Activated gamma-delta T cell treated with anti-CD3 and anti-CD28 coated beads, Interleukin-2, amount 50 U/mL, for 16 hours (primary cell): Measurements from ENCODE around the gene NFASC.

Source experiments
- DNase-seq: peaks from one replicate; pipeline ENCODE4 v3.0.0-alpha.2; 2020; ENCODE audit warnings: low read depth

The NFASC gene

DNA sequence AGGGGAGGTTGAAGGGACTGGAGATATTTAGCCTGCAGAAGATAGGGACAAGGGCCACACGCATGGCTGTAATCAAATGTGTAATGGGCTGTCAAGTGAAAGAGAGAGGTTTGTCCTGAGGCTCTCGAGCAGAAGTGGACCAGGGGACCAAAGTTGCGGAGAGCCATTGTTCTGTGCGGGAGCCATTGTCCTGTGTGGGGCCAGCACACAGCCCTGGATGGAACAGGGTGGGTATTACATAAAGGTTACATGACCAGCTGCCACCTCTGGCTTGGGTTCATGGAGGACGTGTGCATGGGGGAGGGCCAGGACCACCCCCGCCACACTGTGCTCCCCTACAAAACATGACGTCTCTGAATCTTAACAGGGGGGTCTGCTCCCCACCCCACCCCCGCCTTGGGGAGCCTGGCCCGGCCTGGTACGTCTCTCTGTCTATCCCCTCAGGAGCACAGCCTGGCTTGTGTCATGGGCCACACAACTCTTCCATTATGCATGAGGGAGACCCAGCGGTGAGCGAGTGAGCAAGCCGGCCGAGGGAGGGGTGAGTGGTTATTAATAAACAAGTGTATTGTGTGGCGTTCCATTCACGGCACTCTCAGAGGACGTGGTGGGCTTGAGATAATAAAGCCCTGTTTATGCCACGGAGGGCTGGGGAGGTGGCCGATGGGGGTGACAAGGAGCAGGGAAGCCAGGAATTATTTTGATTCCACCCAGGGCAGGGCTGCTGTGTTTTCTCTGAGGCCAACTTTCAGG, at the start of gene NFASC:
NFASC (plus strand) TSS at position 703 of the 753 bp plus-strand sequence. CDS start 73,454 bp downstream, outside the sequence.
- no peak for DNase-seq

DNA sequence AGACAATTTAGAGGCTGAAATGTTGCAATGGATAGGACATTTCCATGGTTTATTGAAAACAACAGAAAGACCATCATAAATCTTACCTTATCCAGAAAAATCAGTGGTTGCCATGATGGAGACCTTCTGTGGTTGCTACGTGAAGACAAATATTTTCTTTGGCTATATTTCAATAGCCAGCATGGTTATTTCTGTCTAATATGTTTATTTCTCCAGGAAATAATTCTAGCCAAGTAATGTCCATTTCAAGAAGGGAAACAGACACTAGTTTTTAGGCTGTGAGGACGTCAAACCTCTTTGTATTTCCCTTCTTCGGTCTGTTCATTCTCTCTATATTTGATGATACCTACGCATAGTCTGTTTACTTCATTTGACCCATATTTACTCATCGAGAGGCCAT, 49.2 kb upstream of the NFASC start:
- no peak for DNase-seq

DNA sequence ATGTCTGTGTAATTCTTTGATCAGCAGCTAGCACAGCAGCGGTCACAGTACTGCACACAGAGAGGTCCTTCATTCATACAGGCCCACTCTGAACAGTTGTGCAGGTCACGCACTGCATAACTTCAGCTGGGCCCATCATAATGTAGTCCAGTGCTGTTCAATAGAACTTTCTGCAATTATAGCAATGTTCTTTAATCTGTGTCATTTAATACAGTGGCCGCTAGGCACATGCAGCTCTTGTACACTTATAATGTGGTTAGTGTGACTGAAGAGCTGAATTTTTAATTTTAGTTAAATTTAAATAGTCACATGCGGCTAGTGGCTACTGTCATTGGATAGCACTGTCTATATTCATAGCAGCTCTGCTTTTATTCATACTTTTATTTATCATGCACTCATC, 48.7 kb upstream of the NFASC start:
- no peak for DNase-seq

DNA sequence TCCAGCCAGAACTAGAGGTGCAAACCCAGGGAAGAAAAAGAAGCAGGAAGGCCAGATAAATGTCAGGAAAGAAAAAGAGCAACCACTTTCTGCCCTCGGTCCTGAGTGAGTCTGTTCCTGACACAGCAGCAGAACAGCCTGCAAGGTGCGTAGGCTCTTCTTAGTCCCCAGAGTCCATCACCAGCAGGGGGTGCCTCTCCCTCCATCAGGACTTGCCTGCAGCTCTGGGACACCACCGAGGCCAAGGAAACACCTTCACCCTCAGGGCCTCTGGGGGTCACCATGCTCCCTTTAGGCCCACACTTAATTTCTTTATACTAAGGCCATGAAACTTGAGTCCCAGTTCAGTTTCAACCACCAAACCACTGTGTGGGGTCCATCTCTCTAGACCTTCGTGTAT, 43.7 kb upstream of the NFASC start:
- no peak for DNase-seq

DNA sequence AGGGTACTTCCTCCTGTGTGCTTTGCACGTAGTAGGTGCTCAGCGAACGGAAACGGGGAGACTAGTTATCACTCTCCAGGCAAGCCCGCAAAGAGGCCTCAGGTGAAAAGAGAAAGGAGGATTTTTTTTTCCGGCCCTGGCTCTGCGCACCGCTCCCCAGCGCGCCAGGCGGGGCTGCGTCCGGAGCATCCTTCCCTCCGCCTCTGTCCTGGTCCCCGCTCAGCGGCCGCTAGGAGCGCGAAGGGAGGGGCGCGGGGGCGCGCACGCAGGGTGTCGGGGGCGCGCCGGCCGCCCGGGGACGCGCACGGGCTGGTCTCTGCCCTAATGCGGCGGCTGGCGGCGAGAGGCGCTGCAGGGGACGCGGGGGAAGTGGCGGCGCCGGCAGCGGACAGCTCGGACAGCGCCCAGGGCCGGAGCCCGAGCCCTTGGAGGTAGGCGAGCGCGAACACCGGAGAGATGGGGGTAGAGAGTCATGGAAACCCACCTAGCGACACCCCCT, 42.3 kb upstream of the NFASC start:
- DNase-seq: no peak

DNA sequence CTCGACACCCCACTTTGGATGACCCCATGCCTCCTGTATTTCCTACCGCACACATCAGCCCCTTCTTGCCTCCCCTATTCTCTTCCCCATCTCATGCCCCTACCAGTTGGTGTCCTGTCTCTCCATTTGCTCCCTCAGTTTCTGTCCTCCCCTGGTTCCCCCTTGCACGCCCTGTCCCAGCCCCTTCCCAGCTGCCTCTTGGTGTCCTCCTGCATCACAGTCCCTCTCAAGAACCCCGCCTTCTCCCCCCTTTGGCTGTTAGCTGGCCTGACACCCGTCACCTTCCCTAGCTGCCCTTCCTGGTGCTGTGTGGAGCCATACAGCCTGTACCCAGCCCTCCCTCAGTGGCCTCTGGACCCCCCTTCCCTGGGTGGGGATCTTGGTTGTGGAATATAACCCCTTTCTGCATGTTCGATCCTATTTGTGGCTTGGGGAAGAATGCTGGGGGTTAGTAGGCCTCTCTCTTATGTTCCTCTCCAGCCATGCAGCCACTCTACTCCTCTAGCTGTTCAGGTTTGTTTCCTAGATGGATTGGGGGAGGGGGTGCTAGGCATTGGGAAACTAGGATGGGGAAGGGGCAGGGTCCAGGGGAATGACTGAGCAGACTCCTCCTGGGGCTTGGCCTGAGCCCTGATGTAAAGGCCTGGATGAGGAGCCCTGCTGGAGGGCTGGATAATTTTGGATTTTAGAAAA, 41.4 kb upstream of the NFASC start:
- DNase-seq: no peak

DNA sequence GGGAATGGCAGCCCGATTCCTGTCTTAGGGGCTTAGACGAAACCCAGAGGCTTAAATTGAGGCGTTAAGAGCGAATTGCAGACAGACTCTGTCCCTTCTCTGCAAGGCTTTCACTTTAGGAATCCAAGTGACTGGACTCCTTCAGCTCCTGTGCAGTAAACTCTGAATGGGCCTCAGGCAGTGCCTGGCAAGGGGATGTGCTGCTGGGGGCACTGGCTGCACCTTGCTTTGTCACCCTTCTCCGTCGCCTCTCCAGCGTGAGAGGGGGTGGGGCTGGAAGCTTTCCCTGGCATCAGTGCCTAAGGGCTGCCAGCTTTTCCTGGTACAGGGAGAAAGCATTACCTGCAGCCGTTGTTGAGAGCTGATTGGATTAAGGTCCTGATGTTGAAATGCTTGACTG, 39.9 kb upstream of the NFASC start:
- DNase-seq: no peak

DNA sequence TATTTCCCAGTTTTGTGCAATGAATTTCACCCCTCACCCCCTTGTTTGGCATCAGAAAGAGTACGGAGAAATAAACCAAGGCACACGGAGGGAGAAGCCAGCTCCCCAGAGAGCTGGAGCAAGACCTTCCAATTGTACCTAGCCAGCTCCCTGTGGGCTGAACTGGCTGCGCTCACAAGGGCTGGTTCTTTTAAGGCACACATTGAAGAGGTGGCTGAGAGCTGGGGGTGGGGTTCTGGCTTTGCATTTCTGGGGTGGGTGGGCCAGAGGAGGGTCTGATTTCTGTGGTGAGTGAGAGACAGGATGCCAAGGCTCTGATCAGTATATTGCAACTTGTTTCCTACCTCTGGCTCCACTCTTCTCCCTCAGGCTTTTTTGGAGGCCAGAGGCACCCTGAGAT, 39.5 kb upstream of the NFASC start:
- no peak for DNase-seq

DNA sequence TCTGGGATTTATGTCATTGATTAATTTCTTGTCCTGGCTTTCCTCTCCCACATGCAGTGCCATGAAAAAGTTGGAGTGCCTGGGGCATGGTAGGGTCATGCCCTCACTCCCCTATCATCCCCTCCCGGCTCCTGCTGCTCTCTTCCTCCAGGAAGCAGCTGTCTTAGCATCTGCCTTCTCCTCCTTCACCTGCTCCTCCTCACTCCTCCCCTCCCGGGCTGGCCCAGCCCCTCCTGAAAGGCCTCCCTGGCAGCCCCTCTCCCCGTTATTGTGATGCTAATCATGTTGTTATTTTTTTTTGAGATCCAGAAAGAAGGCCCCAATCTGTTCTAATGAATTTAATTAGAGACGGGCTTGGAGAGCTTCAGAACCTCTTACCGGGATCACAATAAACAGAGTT, 36.3 kb upstream of the NFASC start:
- DNase-seq: no peak

DNA sequence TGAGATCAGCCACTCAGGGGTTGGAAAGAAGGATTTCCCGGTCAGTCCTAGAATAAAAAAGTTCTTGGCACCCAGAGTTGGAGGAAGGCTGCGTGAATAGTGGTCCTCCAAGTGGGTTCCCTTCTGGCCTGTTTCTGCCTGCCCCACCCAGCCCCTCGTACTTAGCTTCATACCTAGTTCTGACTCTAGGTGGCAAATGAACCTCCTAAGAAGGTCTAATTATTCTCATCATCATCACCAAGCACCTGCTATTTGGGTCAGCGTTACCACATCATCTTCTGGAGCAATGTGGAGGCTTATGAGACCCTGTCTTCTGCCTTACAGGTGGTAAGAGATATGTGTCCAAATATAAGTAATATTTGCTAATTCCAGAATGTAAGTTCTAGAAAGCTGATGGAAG, 35.9 kb upstream of the NFASC start:
- DNase-seq: no peak

DNA sequence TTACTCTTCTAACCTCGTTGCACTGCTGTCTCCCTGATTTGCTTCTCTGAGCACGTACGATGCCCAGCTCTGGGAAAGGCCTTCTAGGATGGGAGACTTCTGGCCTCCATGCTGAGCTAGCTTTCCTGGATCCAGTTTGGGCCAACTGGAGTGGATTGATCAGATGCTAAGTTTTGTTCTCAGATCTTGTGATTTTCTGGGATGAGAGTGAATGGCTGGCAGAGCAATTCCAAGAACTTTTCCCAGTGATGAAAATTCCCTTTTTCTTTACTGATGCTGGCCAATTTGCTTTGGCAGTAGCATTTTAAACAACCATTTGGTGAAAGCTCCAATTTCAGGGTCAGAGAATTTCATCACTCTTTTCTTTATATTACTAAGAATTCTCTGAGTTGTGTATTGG, 34.9 kb upstream of the NFASC start:
- no peak for DNase-seq

DNA sequence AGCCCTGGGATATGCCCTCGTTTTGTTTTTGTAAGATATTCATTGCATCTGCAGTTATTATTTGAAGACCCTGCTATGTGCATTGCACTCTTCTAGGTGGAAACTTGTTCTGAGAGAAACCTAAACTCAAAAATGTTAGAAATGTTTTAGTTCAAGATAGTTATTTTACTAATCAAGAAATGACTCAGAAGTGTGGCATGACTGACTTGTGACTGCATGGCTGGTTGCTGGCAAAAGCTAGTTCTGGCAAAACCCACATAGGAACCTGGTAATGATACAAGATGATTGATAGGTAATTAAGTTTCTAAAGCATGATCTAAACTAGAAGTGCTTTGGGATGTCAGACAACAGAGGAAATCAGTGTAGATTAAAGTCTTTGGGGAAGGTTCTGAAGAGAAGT, 33.8 kb upstream of the NFASC start:
- DNase-seq: no peak

DNA sequence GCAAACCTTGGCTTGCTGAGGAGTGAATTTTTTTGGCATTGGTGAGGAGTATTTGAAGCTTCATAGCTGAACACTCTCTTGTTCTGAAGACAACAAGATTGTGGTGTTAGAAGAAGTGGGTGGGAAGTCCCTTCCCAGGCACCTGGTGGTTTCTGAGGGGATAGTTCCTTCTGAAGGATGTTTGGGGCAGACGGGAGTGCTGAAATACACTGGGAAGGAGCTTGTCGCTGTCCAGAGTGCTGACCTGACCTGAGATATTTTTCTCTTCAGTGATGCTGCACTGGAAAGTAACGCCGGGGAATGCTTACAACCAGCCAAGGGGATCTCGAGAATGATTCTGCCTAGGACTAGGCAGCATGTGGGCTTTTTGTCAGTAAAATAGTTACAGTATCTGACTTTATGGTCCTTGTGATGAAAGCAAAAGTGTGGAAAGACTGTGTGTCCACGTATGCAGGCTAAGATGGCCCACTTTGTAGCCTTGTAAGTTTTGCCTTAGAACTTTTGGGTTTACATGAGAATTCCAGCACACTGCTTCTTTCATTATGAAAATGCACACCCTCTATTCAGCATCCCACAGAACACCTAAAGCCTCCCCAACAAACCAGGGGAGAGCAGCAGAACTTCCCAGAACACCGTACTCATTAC, 33.1 kb upstream of the NFASC start:
- no peak for DNase-seq

DNA sequence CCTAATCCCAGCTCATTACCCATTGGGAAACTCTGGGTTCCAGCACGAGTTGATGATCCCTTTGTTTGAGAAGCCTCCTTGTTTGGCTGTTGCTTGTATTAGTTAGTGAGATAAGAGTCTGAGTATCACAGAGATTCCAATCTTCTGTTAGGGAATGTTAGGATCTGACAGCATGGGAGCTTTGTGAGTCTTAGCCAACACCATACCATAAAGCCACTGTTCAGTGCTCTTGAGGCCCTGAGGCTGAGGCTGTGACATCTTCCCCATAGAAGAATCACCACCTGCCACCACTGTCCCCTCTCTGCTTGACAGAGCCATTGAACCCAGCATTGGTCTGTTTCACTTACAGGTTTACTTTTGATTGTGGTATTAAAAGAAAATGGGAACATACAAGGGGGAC, 29.3 kb upstream of the NFASC start:
- DNase-seq: no peak

DNA sequence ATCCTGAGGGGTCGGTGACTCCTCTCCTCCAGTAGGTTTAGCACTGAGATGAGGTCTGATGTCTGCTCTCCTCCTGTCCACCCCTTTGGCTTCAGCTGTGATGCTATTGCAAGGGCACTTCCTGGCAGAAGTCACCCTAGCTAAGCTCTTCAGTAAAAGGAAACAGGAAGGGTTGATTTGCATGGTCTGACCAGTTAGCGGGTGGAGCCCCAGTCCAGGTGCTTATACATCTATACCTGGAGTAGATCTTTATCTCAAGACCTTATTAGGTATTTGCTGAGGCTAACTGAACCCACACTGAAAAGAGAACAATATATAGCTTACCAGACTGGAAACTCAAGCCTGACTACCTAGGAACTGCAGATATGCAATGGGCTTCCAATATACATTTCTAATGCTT, 28.9 kb upstream of the NFASC start:
- no peak for DNase-seq

DNA sequence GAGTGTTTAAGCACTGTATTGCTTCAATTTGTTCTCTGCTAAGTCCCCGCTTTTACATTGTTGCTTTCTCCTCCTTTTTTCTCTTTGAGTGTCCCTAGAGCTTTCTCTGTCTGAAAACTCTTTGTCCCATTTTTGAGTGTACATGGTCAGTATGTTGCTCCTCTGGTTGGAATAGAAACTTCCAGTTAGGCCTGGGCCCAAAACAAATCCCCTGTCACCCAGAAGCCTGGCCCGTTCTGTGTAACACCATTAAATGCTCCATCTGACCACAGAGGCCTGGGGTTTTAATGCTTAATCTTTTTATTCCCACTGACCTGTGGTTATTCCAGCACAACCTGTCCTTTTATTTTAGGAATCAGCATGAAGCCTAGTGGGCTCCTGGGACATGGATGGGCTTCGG, 28.3 kb upstream of the NFASC start:
- DNase-seq: no peak

DNA sequence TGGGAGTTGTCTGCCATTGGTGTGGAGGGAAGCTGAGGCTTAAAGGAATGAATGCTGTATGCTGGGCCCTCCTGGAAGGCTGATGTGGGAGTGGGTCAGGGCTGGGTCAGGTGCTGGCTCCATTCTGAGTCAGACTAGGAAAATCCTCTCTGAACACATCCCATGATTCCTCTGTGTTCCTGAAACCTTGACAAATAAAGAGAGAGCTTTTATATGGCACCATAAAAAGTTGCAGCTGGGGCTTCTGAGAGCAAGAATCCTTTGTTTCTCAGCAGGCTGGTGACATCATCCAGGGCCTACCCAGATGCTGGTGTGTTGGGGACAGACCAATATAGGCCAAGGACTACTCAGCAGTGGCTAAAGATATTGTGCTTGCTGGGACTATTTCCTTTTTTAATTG, 27.8 kb upstream of the NFASC start:
- no peak for DNase-seq

DNA sequence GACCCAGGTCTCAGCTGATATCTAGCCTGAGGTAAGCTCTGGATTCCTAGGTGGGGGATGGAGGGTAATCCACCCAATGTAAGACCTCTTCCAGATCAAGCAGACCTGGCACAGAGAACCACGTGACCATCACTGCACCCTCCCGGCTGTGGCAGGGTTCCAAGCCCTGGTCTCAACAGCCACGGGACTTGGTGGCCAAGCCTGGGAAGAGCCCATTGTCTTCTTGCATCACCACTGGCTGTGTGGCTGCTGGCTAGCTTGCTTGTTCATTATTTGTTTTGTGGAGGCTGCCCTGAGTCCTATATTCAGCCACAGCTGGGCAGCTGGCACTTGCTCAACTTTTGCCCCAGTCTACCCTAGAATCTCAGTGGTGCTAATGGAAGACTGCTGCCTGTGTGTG, 24.1 kb upstream of the NFASC start:
- no peak for DNase-seq

DNA sequence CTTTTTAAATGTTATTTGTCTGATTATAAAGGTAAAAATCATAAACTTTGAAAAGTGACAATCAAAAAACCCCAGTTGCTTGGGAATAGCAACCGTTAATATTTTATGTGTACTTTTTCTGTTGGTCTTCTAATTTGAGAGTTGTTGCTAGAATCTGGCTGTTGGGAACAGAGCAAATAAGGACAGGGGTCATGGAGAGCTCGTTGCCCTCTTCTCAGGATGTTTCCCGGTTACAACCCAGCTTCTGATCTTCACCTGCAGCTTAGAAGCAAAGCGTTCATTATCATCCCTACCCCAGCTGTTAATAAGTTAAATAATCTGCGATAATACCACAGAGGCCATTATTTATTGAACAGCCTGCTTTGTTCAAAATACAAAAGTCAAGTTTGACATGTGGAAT, 22.1 kb upstream of the NFASC start:
- DNase-seq: no peak

DNA sequence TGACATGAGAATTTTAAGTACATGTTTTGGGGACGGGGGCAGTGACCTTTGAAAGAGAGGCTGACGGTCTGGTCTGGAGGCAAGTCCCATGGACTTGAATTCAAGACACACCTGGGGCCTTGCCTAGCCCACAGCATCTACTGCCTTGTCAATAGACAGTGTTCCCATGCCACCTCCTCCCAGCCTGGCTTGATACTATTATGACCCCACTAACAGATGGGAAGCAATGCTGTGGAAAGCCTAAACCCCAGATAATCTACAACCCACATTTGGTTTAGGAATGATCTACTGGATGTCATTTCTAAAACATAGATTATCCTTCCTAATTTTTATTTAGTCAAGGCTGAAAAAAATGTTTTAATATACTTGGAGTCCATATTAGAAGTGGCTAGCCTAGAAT, 17.8 kb upstream of the NFASC start:
- DNase-seq: no peak

DNA sequence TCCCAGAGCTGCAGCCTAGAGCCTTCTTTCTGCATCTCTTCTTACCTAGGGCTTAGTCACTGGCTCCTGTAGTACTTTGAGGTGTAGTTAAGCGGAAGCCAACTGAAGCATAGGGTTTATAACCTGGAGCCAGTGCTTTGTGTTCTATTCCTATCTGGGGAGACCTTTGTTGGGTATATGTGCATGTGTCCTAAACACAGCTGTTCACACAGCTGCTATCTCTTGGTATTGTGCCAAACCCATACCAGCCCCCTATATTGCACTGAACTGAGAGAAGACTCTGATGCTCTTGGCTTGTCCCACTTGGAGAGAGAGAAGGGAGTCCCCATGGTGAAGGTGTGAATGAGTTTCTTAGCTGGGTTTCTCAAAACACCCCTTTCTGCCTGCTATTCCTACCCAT, 17.2 kb upstream of the NFASC start:
- DNase-seq: no peak

DNA sequence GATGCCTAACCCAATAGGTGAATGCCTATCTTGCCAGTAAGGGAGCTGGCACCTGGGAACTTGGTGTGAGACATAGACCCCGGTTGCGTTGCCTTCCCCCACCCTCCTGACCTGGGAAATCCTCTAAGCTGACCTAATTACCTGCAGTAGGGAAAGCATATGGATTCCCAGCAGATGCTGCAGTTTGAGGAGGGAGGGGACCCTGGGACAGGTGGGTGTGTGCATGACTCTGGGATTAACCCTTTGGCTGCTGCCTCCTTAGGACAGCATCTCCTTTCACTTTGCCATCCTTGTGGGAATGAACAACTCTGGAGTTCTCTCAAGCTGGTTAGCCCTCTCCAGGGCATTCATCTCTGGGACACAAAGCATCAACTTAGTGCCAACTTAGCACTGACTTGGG, 16.4 kb upstream of the NFASC start:
- DNase-seq: no peak

DNA sequence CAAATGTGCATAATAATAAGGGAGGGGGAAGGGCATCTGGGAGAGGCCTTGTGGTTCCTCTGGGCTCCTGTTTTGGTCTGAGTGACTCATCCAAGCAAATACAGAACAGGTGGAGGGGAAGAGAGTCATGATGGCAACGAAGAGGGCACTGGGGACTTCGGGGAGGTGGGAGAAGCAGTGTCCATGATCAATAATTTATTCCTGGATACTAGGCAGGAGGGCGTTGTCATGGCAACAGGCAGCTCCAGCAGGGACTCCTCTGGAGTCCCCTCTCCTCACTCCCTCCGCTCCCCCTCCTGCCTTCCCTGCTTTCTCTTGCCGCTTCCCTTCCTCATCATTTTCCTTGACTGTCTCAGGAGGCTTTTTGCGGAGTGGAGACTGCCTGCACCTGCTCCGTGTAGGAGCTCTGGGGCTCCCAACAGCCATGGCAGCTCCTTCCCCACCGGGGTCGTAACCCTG, 12.3 kb upstream of the NFASC start:
- DNase-seq: no peak
